Uterus (tissue), 2 donors: ENCODE data around the gene P2RY11.

ENCODE experiments used
- CTCF ChIP-seq, 4 experiments: fragments of 200-600 bp in 2 of 4; fragments of 450-650 bp in 2 of 4; sonication (generic) in 2 of 4; IDR thresholded peaks; one replicate each; pipeline ENCODE4 v1.5.1; 2016 to 2019; ENCODE audit warnings: antibody characterized with exemption in 4 of 4, mild to moderate bottlenecking in 2 of 4, moderate library complexity in 1 of 4
- POLR2A ChIP-seq, 2 donors: fragments of 450-650 bp; IDR thresholded peaks; one replicate each; pipeline ENCODE4 v1.6.1; 2016; ENCODE audit warnings: antibody characterized with exemption in 2 of 2, mild to moderate bottlenecking in 1 of 2, moderate library complexity in 1 of 2

GRCh38 chr19:10138879-10139795, 27.6 kb downstream of the P2RY11 start:
- TF ChIP-seq POLR2A (IDR thresholded peaks at IDR 0.05): no peak
- TF ChIP-seq CTCF (IDR thresholded peaks at IDR 0.05): no peak
